Activated T-cell treated with anti-CD3 and anti-CD28 coated beads, Interleukin-2, amount 50 U/mL, for 4 hours (primary cell): Measurements from ENCODE around the gene TMED10. TPM values are rescaled to one million over a fixed set of nuclear protein-coding genes. Genes with fewer than 3 reads are reported as not detected.

Source experiments
- ATAC-seq, 2 donors: fragments of 200-7000 bp; cut with Tn5 transposase; one replicate each; pipeline ENCODE4 v1.10.0; 2021
- DNase-seq: peaks from one replicate; pipeline ENCODE4 v3.0.0-alpha.2; 2020
- H3K27me3 Mint-ChIP-seq: one replicate; pipeline ENCODE4 v1.8.0; 2021; ENCODE audit warnings: low read depth, mixed read lengths
- H3K36me3 Mint-ChIP-seq: one replicate; pipeline ENCODE4 v1.8.0; 2022; ENCODE audit warnings: mixed read lengths; ENCODE audit not compliant: insufficient read depth
- H3K4me1 Mint-ChIP-seq: one replicate; pipeline ENCODE4 v1.8.0; 2021; ENCODE audit warnings: low read depth, mixed read lengths
- H3K4me3 Mint-ChIP-seq: one replicate; pipeline ENCODE4 v1.8.0; 2021; ENCODE audit warnings: mild to moderate bottlenecking, moderate library complexity, mixed read lengths
- H3K9me3 Mint-ChIP-seq: one replicate; pipeline ENCODE4 v1.8.0; 2021; ENCODE audit warnings: mixed read lengths
- total RNA-seq, 3 donors: library from RNA; stranded (reverse); gene quantifications; one replicate each; pipeline ENCODE4 v1.2.1, GENCODE V29; 2021

The TMED10 gene
- total RNA-seq, 3 donors from 2014 or later = 184 to 196 (median 195) TPM

DNA sequence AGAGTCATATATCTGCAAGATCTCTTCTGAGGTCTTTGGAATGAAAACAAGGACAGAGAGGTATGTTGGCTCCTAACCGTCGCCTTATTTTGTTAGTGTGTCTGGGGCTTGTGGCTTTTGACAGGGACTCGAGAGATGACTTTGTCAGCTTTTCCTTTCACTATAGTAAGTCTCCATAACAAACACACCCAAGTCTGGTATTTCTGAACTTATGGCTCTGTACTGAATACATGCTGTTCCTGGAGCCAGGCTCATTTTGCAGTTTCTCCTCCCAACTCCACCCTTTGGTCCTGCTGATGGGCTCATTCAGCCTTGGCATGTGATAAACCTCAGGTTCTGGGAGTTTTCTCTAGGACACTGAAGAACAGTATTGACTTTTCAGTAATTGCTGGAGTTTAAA, 27.7 kb upstream of the TMED10 start:
- ATAC-seq (no peak), DNase-seq (no peak)
- no peaks in the 10 kb centered on the region for H3K36me3 Mint-ChIP-seq
- no peak overlapping the region for H3K4me3 Mint-ChIP-seq
- peaks cover 11% of the 10 kb centered on the region for H3K4me1 Mint-ChIP-seq
- H3K27me3 Mint-ChIP-seq = no peaks in the 10 kb centered on the region
- no peaks in the 10 kb centered on the region for H3K9me3 Mint-ChIP-seq

DNA sequence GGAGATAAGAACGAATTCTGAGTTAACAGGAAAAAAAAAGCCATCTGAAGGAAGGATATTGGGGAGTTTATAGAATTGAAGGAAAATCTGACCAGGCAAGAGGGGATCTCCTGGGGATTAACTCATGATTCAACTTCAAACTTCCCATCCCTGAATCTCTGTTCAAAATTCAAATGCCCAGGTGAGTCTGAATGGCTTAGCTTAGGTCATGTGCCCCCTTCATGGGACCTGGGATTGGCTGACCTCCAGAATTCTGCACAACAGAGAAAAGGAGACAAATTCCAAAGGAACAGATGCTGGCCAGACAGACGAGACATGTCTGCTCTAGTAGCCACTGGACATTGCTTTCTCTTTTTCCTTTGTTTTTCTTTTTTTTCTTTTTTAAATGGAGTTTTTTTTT, 26.2 kb upstream of the TMED10 start:
- H3K4me1 Mint-ChIP-seq = peaks cover 11% of the 10 kb centered on the region
- H3K9me3 Mint-ChIP-seq = no peaks in the 10 kb centered on the region
- DNase-seq (no peak), ATAC-seq (no peak)
- no peaks in the 10 kb centered on the region for H3K27me3 Mint-ChIP-seq
- H3K4me3 Mint-ChIP-seq = no peak overlapping the region
- no peaks in the 10 kb centered on the region for H3K36me3 Mint-ChIP-seq

DNA sequence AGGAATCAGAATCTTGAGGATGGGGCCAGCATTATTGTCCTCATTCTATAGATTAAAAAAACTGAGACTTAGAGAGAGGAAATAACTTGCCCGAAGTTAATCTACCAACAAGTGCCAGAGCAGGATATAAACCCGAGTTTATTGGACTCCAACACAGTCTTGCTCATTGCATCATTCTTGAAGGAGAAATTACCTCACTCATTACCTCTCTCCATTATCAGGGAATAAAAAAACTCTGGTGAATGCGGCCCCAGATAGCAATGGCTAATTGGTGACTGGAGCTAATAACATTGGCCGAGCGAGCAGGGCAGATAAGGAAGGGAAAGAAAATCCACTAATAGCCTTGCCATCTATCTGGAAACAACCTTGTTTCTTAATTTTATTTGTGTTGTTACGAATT, 24.7 kb upstream of the TMED10 start:
- Mint-ChIP-seq H3K27me3 (no peaks in the 10 kb centered on the region), H3K9me3 (no peaks in the 10 kb centered on the region), H3K4me3 (no peak overlapping the region), H3K36me3 (no peaks in the 10 kb centered on the region), H3K4me1 (peaks cover 9% of the 10 kb centered on the region)
- DNase-seq (no peak), ATAC-seq (no peak)

DNA sequence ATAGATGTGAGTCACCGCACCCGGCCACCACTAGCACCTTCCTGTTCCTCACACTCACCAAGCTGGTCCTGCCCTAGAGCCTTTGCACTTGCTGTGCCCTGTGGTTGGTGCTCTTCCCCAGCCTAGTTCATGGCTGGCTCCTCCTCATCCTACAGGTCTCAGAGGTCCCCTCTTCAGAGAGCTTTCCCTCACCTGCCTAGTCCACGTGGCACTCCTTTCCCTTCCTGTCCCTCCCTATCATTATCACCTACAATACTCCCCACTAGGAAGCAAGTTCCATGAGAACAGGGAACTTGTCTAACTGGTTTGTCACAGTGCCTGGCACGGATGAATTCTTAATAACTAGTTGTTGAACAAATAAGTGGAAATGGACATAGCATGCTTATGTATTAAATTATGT, 24.0 kb upstream of the TMED10 start:
- H3K27me3 Mint-ChIP-seq = no peaks in the 10 kb centered on the region
- H3K4me3 Mint-ChIP-seq = no peak overlapping the region
- no peak for DNase-seq
- ATAC-seq = no peak
- no peaks in the 10 kb centered on the region for H3K9me3 Mint-ChIP-seq
- peaks cover 5% of the 10 kb centered on the region for H3K4me1 Mint-ChIP-seq
- no peaks in the 10 kb centered on the region for H3K36me3 Mint-ChIP-seq

DNA sequence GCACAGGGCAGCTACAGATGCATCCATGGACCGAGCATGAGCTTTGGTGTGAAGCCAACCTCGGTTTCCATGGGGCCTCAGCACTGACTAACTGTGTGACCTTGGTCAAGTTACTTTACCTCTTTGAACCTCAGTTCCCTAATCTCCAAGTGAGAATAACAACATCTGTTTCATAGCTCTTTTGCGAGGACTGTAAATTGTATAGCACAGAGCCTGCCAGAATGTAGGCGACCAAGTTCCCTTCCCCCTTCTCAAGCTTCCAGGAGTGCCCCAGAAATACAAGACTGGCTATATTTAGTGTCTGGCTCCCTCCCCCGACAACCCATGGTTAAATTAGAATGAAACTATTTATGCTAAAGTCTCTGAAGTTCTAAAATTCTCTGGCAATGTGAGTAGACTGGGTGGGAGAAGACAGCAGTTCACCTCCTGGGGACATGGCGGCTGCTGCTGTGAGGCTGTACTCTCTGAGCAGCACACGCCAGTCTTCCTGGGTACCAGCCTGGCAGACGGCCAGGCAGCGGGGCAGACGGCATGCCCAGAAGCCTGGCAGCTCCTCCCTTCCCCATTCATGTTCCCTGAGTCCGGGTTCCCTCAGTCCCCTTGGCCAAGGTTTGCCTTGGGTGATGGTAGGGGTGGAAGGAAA, 22.0 kb upstream of the TMED10 start:
- Mint-ChIP-seq H3K27me3 (no peaks in the 10 kb centered on the region), H3K9me3 (no peaks in the 10 kb centered on the region), H3K4me1 (peaks cover 1% of the 10 kb centered on the region), H3K36me3 (no peaks in the 10 kb centered on the region), H3K4me3 (no peak overlapping the region)
- no peak for DNase-seq
- no peak for ATAC-seq

DNA sequence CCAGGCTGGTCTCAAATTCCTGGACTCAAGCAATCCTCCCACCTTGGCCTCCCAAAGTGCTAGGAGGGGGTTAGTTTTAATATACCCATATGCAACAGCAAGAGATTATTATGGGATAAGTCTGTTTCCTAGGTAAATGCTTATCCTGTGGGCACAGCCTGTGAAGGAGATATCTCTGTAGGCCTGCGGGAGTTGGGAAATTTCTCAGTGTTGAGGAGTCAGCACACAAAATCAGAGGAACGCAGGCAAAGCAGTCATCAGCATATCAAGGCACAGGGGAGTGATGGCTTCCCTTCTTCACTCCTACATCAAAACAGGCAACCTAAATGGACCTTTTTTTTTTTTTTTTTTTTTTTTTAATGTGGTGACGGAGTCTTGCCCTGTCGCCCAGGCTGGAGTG, 20.9 kb upstream of the TMED10 start:
- H3K27me3 Mint-ChIP-seq = no peaks in the 10 kb centered on the region
- no peaks in the 10 kb centered on the region for H3K9me3 Mint-ChIP-seq
- peaks cover 1% of the 10 kb centered on the region for H3K4me1 Mint-ChIP-seq
- H3K4me3 Mint-ChIP-seq = no peak overlapping the region
- ATAC-seq (no peak), DNase-seq (no peak)
- no peaks in the 10 kb centered on the region for H3K36me3 Mint-ChIP-seq

DNA sequence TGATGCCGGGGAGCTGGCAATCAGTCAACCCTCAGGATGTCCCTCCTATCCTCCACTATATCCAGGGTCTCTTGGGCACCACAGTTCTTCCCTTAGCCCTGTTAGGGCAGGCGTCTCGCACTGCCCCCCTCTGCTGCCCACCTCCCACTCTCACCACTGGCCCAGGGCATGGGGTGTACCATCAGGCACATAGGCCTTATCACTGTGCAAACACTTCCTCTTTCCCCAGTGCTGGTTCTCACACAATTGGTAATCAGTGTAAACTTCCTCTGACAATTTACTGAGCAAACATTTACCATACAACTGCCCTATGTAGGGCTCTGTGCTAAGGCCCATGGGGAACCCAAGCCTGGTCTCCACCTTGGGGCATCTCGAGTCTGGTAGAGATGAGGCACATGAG, 20.1 kb upstream of the TMED10 start:
- Mint-ChIP-seq H3K4me3 (no peak overlapping the region), H3K9me3 (no peaks in the 10 kb centered on the region), H3K4me1 (peaks cover 1% of the 10 kb centered on the region), H3K27me3 (no peaks in the 10 kb centered on the region), H3K36me3 (no peaks in the 10 kb centered on the region)
- ATAC-seq (no peak), DNase-seq (no peak)

DNA sequence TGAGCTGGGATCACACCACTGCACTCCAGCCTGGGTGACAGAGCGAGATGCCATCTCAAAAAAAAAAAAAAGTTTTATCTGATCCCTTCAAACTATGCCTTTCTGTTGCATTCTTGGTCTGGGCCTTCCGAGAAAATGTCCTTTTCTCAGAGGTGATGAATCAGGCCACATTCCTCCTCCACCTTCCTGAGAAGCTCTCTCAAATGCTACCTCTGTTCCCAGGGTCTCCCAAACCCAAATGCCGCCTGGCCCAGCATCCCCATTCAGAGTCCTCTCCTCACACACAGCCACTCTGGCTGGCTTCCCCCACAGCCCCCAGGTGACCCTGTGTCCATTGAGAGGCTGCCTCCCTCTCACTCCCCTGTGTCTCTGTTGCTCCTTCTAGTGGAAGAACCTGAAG, 19.7 kb upstream of the TMED10 start:
- H3K27me3 Mint-ChIP-seq = no peaks in the 10 kb centered on the region
- no peaks in the 10 kb centered on the region for H3K36me3 Mint-ChIP-seq
- ATAC-seq (no peak), DNase-seq (no peak)
- H3K9me3 Mint-ChIP-seq = no peaks in the 10 kb centered on the region
- peaks cover 1% of the 10 kb centered on the region for H3K4me1 Mint-ChIP-seq
- H3K4me3 Mint-ChIP-seq = no peak overlapping the region

DNA sequence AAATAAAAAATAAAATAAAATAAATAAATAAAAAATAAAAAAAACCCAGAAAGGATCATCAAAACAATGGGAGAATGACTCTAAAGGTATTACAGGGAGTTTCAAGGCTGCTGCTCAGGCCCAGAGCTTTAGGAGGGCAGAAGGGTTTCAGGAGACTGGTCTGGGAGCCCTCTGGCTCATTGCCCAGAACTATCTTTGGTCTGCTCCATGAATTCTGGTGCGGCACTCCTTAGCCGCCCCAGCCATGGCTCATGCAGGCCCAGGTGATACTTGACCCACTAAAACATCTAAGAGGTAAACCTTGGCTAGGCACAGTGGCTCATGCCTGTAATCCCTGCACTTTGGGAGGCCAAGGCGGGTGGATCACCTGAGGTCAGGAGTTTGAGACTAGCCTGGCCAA, 14.7 kb upstream of the TMED10 start:
- Mint-ChIP-seq H3K4me3 (no peak overlapping the region), H3K4me1 (no peaks in the 10 kb centered on the region), H3K36me3 (no peaks in the 10 kb centered on the region), H3K27me3 (peaks cover 4% of the 10 kb centered on the region), H3K9me3 (no peaks in the 10 kb centered on the region)
- no peak for ATAC-seq
- no peak for DNase-seq

DNA sequence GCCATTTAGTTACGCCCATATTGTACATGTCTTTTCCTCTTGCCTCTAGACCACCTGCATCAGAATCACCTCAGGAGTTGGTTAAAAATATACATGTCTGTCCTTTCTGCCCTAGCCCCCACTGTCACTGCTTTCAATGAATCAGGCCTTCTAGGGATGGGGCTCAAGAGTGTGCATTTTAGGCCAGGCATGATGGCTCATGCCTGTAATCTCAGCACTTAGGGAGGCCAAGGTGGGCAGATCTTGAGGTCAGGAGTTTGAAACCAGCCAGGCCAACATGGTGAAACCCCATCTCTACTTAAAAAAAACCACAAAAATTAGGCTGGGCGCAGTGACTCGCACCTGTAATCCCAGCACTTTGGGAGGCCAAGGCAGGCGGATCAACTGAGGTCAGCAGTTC, 13.6 kb upstream of the TMED10 start:
- no peak for DNase-seq
- no peak overlapping the region for H3K4me3 Mint-ChIP-seq
- H3K27me3 Mint-ChIP-seq = peaks cover 6% of the 10 kb centered on the region
- H3K36me3 Mint-ChIP-seq = no peaks in the 10 kb centered on the region
- H3K9me3 Mint-ChIP-seq = no peaks in the 10 kb centered on the region
- ATAC-seq = no peak
- H3K4me1 Mint-ChIP-seq = no peaks in the 10 kb centered on the region

DNA sequence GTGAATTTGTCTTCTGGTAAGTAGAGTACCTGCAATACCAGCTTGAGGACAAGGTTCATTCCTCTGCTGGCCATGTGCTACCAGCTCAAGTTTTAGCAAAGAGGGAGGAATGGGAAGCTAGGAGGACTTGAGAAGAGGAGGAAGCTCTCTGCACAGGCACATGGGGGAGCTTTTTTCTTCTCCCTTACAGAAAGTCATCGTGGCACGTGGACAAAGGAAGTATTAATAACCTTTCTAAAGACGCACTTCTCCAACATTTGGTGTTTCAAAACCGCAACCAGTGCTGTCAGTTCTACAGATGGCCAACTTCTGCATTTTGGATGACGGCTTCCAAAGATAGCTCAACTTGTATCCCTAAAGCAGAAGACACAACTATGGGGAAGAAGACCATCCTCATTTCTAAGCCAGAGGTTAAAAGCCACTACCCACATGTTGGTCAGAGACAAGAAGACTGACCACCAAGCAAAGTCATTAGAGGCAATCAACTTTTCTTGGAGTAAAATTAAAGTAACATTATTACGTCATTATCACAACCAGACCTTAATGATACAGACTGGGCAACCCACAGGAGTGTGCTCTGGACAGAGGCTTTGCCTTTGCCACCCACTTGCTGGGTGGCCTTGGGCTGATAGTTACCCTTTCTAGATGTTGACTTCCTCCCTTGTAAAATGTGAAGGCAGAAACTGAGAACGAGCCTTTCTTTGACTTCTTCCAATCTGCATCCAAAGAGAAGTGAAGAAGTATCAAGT, 12.3 kb upstream of the TMED10 start:
- H3K4me1 Mint-ChIP-seq = no peaks in the 10 kb centered on the region
- no peaks in the 10 kb centered on the region for H3K36me3 Mint-ChIP-seq
- no peak for DNase-seq
- ATAC-seq = no peak
- H3K4me3 Mint-ChIP-seq = no peak overlapping the region
- H3K27me3 Mint-ChIP-seq = peaks cover 6% of the 10 kb centered on the region
- no peaks in the 10 kb centered on the region for H3K9me3 Mint-ChIP-seq

DNA sequence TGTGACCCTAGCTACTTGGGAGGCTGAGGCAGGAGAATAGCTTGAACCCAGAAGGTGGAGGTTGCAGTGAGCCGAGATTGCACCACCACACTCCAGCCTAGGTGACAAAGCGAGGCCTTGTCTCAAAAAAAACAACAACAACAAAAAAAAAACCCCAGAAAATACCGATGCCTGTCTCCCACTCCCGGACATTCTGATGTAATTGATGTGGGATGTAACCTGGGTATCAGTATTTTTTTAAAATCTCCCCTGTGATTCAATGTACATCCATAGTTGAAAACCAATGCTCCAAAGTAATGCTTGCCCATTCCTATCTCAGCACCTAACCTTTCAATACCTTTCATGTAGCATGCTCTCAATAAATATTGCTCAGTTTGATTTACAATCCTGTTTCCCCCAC, 11.7 kb upstream of the TMED10 start:
- no peak overlapping the region for H3K4me3 Mint-ChIP-seq
- H3K36me3 Mint-ChIP-seq = no peaks in the 10 kb centered on the region
- peaks cover 6% of the 10 kb centered on the region for H3K27me3 Mint-ChIP-seq
- ATAC-seq (no peak), DNase-seq (no peak)
- H3K4me1 Mint-ChIP-seq = no peaks in the 10 kb centered on the region
- no peaks in the 10 kb centered on the region for H3K9me3 Mint-ChIP-seq

DNA sequence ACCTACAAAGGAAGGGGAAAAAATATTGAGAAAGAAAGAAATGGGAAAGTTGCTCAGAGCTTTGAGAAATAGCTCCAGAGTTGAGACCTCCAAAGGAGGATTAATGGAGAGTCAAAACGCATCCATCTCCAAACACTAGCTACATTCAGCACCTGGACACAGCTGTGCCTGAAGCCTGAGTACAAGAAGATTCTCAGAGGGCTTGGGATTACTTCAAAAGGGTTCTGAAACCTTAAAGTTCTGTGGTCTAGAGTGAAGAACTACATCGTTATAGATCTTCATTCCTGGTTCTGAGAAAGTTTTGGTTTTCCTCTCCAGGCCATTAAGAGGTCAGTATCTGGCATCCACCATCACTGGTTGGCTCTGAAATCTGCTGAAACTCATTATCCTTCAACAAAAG, 10.5 kb upstream of the TMED10 start:
- no peak overlapping the region for H3K4me3 Mint-ChIP-seq
- DNase-seq (no peak), ATAC-seq (no peak)
- H3K36me3 Mint-ChIP-seq = no peaks in the 10 kb centered on the region
- no peaks in the 10 kb centered on the region for H3K9me3 Mint-ChIP-seq
- peaks cover 6% of the 10 kb centered on the region for H3K27me3 Mint-ChIP-seq
- H3K4me1 Mint-ChIP-seq = no peaks in the 10 kb centered on the region

DNA sequence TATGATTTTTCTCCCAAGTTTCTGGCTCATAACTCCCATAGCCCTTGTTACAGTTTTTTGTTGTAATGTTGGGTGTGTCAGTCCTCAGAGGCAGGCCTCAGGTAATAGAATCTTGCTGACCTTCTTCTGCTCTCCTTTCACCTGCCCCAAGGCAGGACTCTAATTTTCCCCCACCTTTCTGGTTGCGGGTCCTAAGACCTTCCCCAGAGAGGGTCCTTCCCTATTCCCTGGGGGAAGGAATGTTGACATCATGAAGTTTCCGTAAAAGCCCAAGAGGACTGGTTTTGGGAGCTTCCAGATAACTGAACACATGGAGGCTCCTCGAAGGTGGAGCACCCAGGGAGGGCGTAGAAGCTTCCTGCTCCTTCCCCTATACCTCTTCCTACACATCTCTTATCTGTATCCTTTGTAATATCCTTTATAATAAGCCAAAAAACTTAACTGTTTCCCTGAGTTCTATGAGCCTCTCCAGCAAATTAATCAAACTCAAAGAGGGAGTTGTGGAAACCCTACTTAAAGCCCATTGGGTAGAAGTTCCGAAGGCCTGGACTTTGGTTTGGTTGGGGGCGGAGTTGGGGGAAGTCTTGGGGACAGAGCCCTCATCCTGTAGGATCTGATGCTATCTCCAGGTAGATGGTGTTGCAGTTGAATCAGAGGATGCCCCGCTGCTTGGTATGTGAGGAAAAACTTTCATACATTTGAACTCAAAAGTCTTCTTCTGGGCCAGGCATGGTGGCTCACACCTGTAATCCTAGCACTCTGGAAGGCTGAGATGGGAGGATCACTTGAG, 9.0 kb upstream of the TMED10 start:
- H3K27me3 Mint-ChIP-seq = peaks cover 6% of the 10 kb centered on the region
- no peaks in the 10 kb centered on the region for H3K36me3 Mint-ChIP-seq
- no peaks in the 10 kb centered on the region for H3K9me3 Mint-ChIP-seq
- no peak for DNase-seq
- H3K4me3 Mint-ChIP-seq = no peak overlapping the region
- H3K4me1 Mint-ChIP-seq = no peaks in the 10 kb centered on the region
- no peak for ATAC-seq

DNA sequence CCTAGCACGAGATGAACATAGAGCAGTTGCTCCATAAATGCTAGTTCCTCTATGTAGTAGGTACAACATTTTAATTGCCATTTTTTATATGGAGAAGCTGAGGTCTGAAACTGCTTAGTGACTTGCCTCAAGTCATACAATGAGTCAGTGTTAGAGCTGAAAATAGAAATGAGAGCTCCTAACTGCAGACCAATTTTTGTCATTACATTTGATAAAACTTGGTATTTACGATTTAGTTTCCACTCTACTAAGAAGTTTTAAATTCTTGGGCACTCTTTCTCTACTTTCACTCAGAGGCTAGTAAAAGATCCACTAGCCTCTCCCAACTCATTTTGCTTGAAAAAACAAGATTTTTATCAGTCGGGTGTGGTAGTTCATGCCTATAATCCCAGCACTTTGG, 8.1 kb upstream of the TMED10 start:
- no peaks in the 10 kb centered on the region for H3K9me3 Mint-ChIP-seq
- H3K27me3 Mint-ChIP-seq = peaks cover 6% of the 10 kb centered on the region
- no peaks in the 10 kb centered on the region for H3K36me3 Mint-ChIP-seq
- no peak for DNase-seq
- no peak for ATAC-seq
- H3K4me1 Mint-ChIP-seq = no peaks in the 10 kb centered on the region
- no peak overlapping the region for H3K4me3 Mint-ChIP-seq
